ENCODE results near the gene NKX6-2.

The NKX6-2 gene

GRCh38 chr10:132740588-132740987 is 45.4 kb downstream of the NKX6-2 start:
- no peaks in the 10 kb centered on the region for H3K27me3 ChIP-seq (ENCODE audit: insufficient read depth, low read length, poor library complexity)
- no peak overlapping the region for H3K4me2 ChIP-seq (ENCODE audit: insufficient read depth, low read length)
- H2AFZ ChIP-seq (ENCODE audit: low read depth, low read length): no peak overlapping the region
- no peak overlapping the region for H3K27ac ChIP-seq (ENCODE audit: low read length)
- H4K20me1 ChIP-seq (ENCODE audit: insufficient read depth, low read length): peaks cover 10% of the 10 kb centered on the region; the same call in 1 of the 2 replicates
- no peaks in the 10 kb centered on the region for H3K9me3 ChIP-seq (ENCODE audit: insufficient read depth, low read length, severe bottlenecking)
- no peak overlapping the region for H3K9ac ChIP-seq (ENCODE audit: low read depth, low read length)
- ATAC-seq (ENCODE audit: insufficient read depth, low read depth) (no peak), DNase-seq (no peak)
- H3K4me3 ChIP-seq (ENCODE audit: low read depth in 1 of 2, low read length in 2 of 2): no peak overlapping the region
- H3K36me3 ChIP-seq (ENCODE audit: insufficient read depth, low read length): peaks cover 18% of the 10 kb centered on the region
- H3K4me1 ChIP-seq (ENCODE audit: insufficient read depth, low read length): no peaks in the 10 kb centered on the region
- H3K79me2 ChIP-seq (ENCODE audit: insufficient read depth, low read length): no peaks in the 10 kb centered on the region
- TF ChIP-seq CTCF (IDR thresholded peaks at IDR 0.05; ENCODE audit: borderline replicate concordance, extremely low read depth, low read length, poor library complexity, severe bottlenecking): no peak
- TF ChIP-seq EZH2 (IDR thresholded peaks at IDR 0.05; ENCODE audit: borderline replicate concordance, low read depth, low read length, severe bottlenecking): no peak

GRCh38 chr10:132739225-132739613 is 46.7 kb downstream of the NKX6-2 start:
- ATAC-seq (ENCODE audit: insufficient read depth, low read depth): no peak
- Histone ChIP-seq H3K9ac (ENCODE audit: low read depth, low read length) (no peak overlapping the region), H3K9me3 (ENCODE audit: insufficient read depth, low read length, severe bottlenecking) (no peaks in the 10 kb centered on the region), H3K27ac (ENCODE audit: low read length) (no peak overlapping the region), H3K4me3 (ENCODE audit: low read depth in 1 of 2, low read length in 2 of 2) (no peak overlapping the region), H3K79me2 (ENCODE audit: insufficient read depth, low read length) (no peaks in the 10 kb centered on the region), H4K20me1 (ENCODE audit: insufficient read depth, low read length) (peaks cover 14% of the 10 kb centered on the region), H3K4me1 (ENCODE audit: insufficient read depth, low read length) (no peaks in the 10 kb centered on the region), H3K27me3 (ENCODE audit: insufficient read depth, low read length, poor library complexity) (no peaks in the 10 kb centered on the region), H3K4me2 (ENCODE audit: insufficient read depth, low read length) (no peak overlapping the region), H3K36me3 (ENCODE audit: insufficient read depth, low read length) (peaks cover 18% of the 10 kb centered on the region), H2AFZ (ENCODE audit: low read depth, low read length) (no peak overlapping the region)
- no peak for DNase-seq
- TF ChIP-seq CTCF (IDR thresholded peaks at IDR 0.05; ENCODE audit: borderline replicate concordance, extremely low read depth, low read length, poor library complexity, severe bottlenecking) (no peak), EZH2 (IDR thresholded peaks at IDR 0.05; ENCODE audit: borderline replicate concordance, low read depth, low read length, severe bottlenecking) (no peak)

GRCh38 chr10:132738454-132739224 is 47.3 kb downstream of the NKX6-2 start:
- Histone ChIP-seq H3K4me3 (ENCODE audit: low read depth in 1 of 2, low read length in 2 of 2) (no peak overlapping the region), H3K9ac (ENCODE audit: low read depth, low read length) (no peak overlapping the region), H3K79me2 (ENCODE audit: insufficient read depth, low read length) (no peaks in the 10 kb centered on the region), H3K27me3 (ENCODE audit: insufficient read depth, low read length, poor library complexity) (no peaks in the 10 kb centered on the region), H2AFZ (ENCODE audit: low read depth, low read length) (no peak overlapping the region), H3K36me3 (ENCODE audit: insufficient read depth, low read length) (peaks cover 23% of the 10 kb centered on the region), H3K4me2 (ENCODE audit: insufficient read depth, low read length) (no peak overlapping the region), H4K20me1 (ENCODE audit: insufficient read depth, low read length) (peaks cover 18% of the 10 kb centered on the region), H3K9me3 (ENCODE audit: insufficient read depth, low read length, severe bottlenecking) (no peaks in the 10 kb centered on the region), H3K27ac (ENCODE audit: low read length) (no peak overlapping the region), H3K4me1 (ENCODE audit: insufficient read depth, low read length) (no peaks in the 10 kb centered on the region)
- DNase-seq (no peak), ATAC-seq (ENCODE audit: insufficient read depth, low read depth) (no peak)
- TF ChIP-seq CTCF (IDR thresholded peaks at IDR 0.05; ENCODE audit: borderline replicate concordance, extremely low read depth, low read length, poor library complexity, severe bottlenecking) (no peak), EZH2 (IDR thresholded peaks at IDR 0.05; ENCODE audit: borderline replicate concordance, low read depth, low read length, severe bottlenecking) (no peak)
